MCF 10A (cell line): ENCODE measurements around the gene ACOT11. TPM values are rescaled to one million over a fixed set of nuclear protein-coding genes. Genes with fewer than 3 reads are reported as not detected.

Source experiments
- BruUV-seq: library from RNA; stranded (reverse); fragments of 400-500 nt; replicated peaks from 2 replicates; lab custom pipeline; 2021; lab: Mats Ljungman, UMichigan
- CTCF ChIA-PET: fragments of 300-600 bp; sonication (Branson Sonifier 250); formaldehyde crosslinking; extraction: SDS; loops from one replicate; lab custom pipeline; 2021; ENCODE audit warnings: antibody characterized with exemption, inconsistent platforms; lab: Yijun Ruan, JAX
- POLR2A ChIA-PET: fragments of 300-600, 350-650 bp; sonication (Branson Sonifier 250); formaldehyde crosslinking; extraction: SDS; loops from one replicate; lab custom pipeline; 2020; ENCODE audit warnings: antibody characterized with exemption, inconsistent platforms; lab: Yijun Ruan, JAX
- DNase-seq: peaks from one replicate; pipeline ENCODE4 v3.0.0-alpha.2; 2018; ENCODE audit not compliant: unreplicated experiment
- H3K27ac Mint-ChIP-seq: one replicate; pipeline ENCODE4 v1.8.0; 2022; ENCODE audit warnings: mild to moderate bottlenecking, low read depth, mixed read lengths; ENCODE audit not compliant: unreplicated experiment
- H3K27me3 Mint-ChIP-seq: one replicate; pipeline ENCODE4 v1.8.0; 2022; ENCODE audit warnings: mixed read lengths; ENCODE audit not compliant: insufficient read depth, unreplicated experiment
- H3K36me3 Mint-ChIP-seq: one replicate; pipeline ENCODE4 v1.8.0; 2022; ENCODE audit warnings: mild to moderate bottlenecking, moderate library complexity, mixed read lengths; ENCODE audit not compliant: insufficient read depth, unreplicated experiment
- H3K4me1 Mint-ChIP-seq: one replicate; pipeline ENCODE4 v1.8.0; 2022; ENCODE audit warnings: mixed read lengths; ENCODE audit not compliant: insufficient read depth, unreplicated experiment
- H3K4me3 Mint-ChIP-seq: one replicate; pipeline ENCODE4 v1.8.0; 2022; ENCODE audit warnings: mild to moderate bottlenecking, moderate library complexity, mixed read lengths; ENCODE audit not compliant: unreplicated experiment
- H3K9me3 Mint-ChIP-seq: one replicate; pipeline ENCODE4 v1.8.0; 2022; ENCODE audit warnings: mixed read lengths; ENCODE audit not compliant: unreplicated experiment
- CTCF ChIP-seq: fragments of 200-600 bp; IDR thresholded peaks from one replicate; pipeline ENCODE4 v1.8.0; 2022; ENCODE audit warnings: antibody characterized with exemption, mild to moderate bottlenecking; ENCODE audit not compliant: unreplicated experiment
- intact Hi-C: fragments of 100-400 bp; cut with micrococcal nuclease; formaldehyde crosslinking; loops from 2 replicates; pipeline ENCODE4 v1.14.1; 2022
- total RNA-seq: library from RNA; stranded (reverse); gene quantifications from 2 replicates; pipeline ENCODE4 v1.2.3, GENCODE V29; 2022

Gene ACOT11
- total RNA-seq, 1 experiment from 2014 or later, result 5.3 TPM

GRCh38 chr1:54604051-54604450, 56.0 kb downstream of the ACOT11 start:
- intact Hi-C loops, result no loop called here
- no TSS peak for BruUV-seq
- CTCF ChIA-PET, result no interaction called here
- DNase-seq, result no peak
- no peak for TF ChIP-seq CTCF
- H3K4me1 Mint-ChIP-seq, result peaks cover 4% of the 10 kb centered on the region
- no peaks in the 10 kb centered on the region for H3K9me3 Mint-ChIP-seq
- peaks cover 16% of the 10 kb centered on the region for H3K36me3 Mint-ChIP-seq
- no peak overlapping the region for H3K4me3 Mint-ChIP-seq
- peak overlapping the region; percentile 70 for H3K27ac Mint-ChIP-seq
- POLR2A ChIA-PET, result interaction anchor here (1.2 kb wide), 1 partner anchor 8 kb away, joined by 4 read pairs; no protein-coding TSS in a partner anchor
- no peaks in the 10 kb centered on the region for H3K27me3 Mint-ChIP-seq

GRCh38 chr1:54604572-54605370, 56.7 kb downstream of the ACOT11 start:
- Mint-ChIP-seq H3K4me1 (peaks cover 4% of the 10 kb centered on the region), H3K36me3 (peaks cover 10% of the 10 kb centered on the region), H3K4me3 (no peak overlapping the region), H3K27ac (peak overlapping the region; percentile 70), H3K9me3 (no peaks in the 10 kb centered on the region), H3K27me3 (no peaks in the 10 kb centered on the region)
- DNase-seq, result no peak
- no peak for TF ChIP-seq CTCF
- CTCF ChIA-PET, result no interaction called here
- BruUV-seq, result no TSS peak
- POLR2A ChIA-PET, result interaction anchor here (1.2 kb wide), 1 partner anchor 9 kb away, joined by 4 read pairs; no protein-coding TSS in a partner anchor
- intact Hi-C loops, result no loop called here

- intact Hi-C loops, result no loop called here
- Mint-ChIP-seq H3K27me3 (no peaks in the 10 kb centered on the region), H3K4me1 (peaks cover 4% of the 10 kb centered on the region), H3K27ac (no peak overlapping the region), H3K9me3 (no peaks in the 10 kb centered on the region), H3K36me3 (peaks cover 9% of the 10 kb centered on the region), H3K4me3 (no peak overlapping the region)
- POLR2A ChIA-PET, result interaction anchor here (0.6 kb wide), 1 partner anchor 55 kb away, joined by 3 read pairs; no protein-coding TSS in a partner anchor
- no TSS peak for BruUV-seq
- no peak for DNase-seq
- no peak for TF ChIP-seq CTCF
- CTCF ChIA-PET, result no interaction called here
Observed at GRCh38 chr1:54606096-54606989, 58.3 kb downstream of the ACOT11 start.

GRCh38 chr1:54606990-54607325, 58.9 kb downstream of the ACOT11 start:
- BruUV-seq, result no TSS peak
- TF ChIP-seq CTCF, result no peak
- Mint-ChIP-seq H3K36me3 (peaks cover 9% of the 10 kb centered on the region), H3K4me1 (peaks cover 4% of the 10 kb centered on the region), H3K27ac (no peak overlapping the region), H3K4me3 (no peak overlapping the region), H3K27me3 (no peaks in the 10 kb centered on the region), H3K9me3 (no peaks in the 10 kb centered on the region)
- ChIA-PET CTCF (no interaction called here), POLR2A (no interaction called here)
- no peak for DNase-seq
- intact Hi-C loops, result no loop called here
